ENCODE data around the gene TXNDC11. TPM values are rescaled to one million over a fixed set of nuclear protein-coding genes. Genes with fewer than 3 reads are reported as not detected.

TXNDC11 gene
- total RNA-seq, 1 experiment from 2014 or later: 11.1 TPM

DNA sequence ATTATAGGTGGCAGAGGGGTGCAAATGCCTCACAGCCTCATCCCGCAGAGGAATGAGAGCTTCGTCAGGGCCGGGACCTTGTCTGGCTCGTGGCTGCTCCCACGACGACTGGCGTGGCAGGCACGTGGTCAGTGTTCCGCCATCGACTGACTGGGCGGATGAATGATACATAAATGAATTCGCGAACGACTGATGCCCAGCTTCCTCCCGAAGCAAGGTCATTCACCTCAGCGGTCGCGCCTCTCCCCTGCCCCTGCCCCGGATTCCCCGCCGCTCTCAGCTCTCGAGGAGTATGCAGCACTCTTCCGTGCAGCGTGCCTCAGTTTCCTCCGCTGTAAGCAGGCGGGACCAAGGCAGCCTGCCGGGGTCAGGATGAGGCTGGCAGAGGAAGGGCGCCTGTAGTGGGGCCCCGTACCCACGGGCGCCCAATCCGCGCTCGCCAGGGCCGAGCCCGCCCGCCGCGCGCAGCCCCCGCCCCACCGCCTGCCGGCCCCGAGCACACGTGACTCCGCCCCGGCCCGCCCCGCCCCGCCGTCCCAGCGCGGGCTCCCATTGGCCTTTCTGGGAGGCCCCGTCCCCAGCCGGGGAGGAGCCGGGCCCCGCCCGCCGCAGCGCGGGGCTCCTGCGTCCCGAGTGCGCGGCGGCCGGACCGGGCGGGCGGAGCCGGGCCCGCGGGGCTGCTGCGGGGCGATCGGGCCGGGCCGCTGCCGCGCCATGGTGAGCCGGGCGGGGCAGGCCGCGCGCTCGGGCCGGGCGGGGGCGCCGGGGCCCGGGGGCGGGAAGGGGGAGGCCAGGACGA, 74.6 kb downstream of the TXNDC11 start, which contains the start of gene SNN (continued):
- TF ChIP-seq, protein P1, sequence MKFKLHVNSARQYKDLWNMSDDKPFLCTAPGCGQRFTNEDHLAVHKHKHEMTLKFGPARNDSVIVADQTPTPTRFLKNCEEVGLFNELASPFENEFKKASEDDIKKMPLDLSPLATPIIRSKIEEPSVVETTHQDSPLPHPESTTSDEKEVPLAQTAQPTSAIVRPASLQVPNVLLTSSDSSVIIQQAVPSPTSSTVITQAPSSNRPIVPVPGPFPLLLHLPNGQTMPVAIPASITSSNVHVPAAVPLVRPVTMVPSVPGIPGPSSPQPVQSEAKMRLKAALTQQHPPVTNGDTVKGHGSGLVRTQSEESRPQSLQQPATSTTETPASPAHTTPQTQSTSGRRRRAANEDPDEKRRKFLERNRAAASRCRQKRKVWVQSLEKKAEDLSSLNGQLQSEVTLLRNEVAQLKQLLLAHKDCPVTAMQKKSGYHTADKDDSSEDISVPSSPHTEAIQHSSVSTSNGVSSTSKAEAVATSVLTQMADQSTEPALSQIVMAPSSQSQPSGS (CRISPR knock-in tag; IDR thresholded peaks at IDR 0.05; ENCODE audit: borderline replicate concordance, low read depth): no peak
- TF ChIP-seq MYBL2 (CRISPR knock-in tag; IDR thresholded peaks at IDR 0.05) (peak; percentile 25; the same call in 1 of the 2 replicates), TEAD4 (CRISPR knock-in tag; IDR thresholded peaks at IDR 0.05) (0 out of 2 replicates have a peak, but pooled peaks have one; percentile 21)
- TF ChIP-seq, protein P2, sequence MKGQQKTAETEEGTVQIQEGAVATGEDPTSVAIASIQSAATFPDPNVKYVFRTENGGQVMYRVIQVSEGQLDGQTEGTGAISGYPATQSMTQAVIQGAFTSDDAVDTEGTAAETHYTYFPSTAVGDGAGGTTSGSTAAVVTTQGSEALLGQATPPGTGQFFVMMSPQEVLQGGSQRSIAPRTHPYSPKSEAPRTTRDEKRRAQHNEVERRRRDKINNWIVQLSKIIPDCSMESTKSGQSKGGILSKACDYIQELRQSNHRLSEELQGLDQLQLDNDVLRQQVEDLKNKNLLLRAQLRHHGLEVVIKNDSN (CRISPR knock-in tag; IDR thresholded peaks at IDR 0.05): peak; percentile 23; the same call in 1 of the 2 replicates

DNA sequence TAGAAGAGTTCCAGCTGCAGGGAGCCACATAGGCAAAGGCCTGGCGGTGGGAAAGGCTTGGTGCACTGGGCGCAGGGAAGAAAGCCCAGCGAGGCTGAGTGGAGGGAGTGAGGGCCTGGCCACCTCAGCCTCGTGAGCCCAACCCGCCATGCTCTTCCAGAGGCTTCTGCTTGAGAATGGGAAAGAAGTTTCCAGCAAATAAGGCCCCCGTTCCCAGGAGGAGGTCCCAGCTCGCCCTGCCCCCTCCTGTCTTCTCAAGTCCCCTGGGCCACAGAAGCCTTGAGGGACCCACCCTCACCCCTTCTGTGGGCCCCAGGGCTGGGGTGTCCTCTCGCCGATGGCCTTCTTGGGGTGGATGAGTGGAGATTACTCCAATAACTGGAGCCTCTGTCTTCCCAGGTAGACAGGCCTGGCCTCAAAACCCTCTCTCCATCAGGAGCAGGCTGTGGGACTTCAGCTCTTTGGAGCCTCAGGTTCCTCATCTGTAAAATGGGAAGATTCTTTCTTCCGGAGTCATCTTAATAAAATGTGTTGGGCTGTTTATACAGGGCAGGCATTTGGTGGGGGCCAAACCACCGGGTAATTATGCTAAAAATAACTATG, 75.3 kb downstream of the TXNDC11 start:
- peaks cover 3% of the 10 kb centered on the region; the same call in 1 of the 2 replicates for H3K27me3 Mint-ChIP-seq (ENCODE audit: low read depth)
- CTCF ChIA-PET: interaction anchor here (0.6 to 4.1 kb wide), 11 partner anchors 9 to 280 kb away, joined by 3 to 22 read pairs (median 5); no protein-coding TSS in a partner anchor

More for the DNA sequence above, 75.3 kb downstream of the TXNDC11 start:
- no peak for DNase-seq (ENCODE audit: low spot score)
- H3K4me3 Mint-ChIP-seq: peak overlapping the region; percentile 51
- H3K9me3 Mint-ChIP-seq: no peaks in the 10 kb centered on the region
- TF ChIP-seq, protein P3, sequence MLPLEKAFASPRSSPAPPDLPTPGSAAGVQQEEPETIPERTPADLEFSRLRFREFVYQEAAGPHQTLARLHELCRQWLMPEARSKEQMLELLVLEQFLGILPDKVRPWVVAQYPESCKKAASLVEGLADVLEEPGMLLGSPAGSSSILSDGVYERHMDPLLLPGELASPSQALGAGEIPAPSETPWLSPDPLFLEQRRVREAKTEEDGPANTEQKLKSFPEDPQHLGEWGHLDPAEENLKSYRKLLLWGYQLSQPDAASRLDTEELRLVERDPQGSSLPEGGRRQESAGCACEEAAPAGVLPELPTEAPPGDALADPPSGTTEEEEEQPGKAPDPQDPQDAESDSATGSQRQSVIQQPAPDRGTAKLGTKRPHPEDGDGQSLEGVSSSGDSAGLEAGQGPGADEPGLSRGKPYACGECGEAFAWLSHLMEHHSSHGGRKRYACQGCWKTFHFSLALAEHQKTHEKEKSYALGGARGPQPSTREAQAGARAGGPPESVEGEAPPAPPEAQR (CRISPR knock-in tag; IDR thresholded peaks at IDR 0.05): no peak
- TF ChIP-seq, protein P4, sequence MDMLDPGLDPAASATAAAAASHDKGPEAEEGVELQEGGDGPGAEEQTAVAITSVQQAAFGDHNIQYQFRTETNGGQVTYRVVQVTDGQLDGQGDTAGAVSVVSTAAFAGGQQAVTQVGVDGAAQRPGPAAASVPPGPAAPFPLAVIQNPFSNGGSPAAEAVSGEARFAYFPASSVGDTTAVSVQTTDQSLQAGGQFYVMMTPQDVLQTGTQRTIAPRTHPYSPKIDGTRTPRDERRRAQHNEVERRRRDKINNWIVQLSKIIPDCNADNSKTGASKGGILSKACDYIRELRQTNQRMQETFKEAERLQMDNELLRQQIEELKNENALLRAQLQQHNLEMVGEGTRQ (CRISPR knock-in tag; IDR thresholded peaks at IDR 0.05): no peak
- TF ChIP-seq, protein P5, sequence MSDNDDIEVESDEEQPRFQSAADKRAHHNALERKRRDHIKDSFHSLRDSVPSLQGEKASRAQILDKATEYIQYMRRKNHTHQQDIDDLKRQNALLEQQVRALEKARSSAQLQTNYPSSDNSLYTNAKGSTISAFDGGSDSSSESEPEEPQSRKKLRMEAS (CRISPR knock-in tag; IDR thresholded peaks at IDR 0.05): no peak
- TF ChIP-seq RELA (CRISPR knock-in tag; IDR thresholded peaks at IDR 0.05; ENCODE audit: borderline replicate concordance) (no peak), TEAD4 (CRISPR knock-in tag; IDR thresholded peaks at IDR 0.05) (no peak), GABPB1 (CRISPR knock-in tag; IDR thresholded peaks at IDR 0.05) (no peak), EMX1 (CRISPR knock-in tag; IDR thresholded peaks at IDR 0.05) (no peak), CBFB (CRISPR knock-in tag; IDR thresholded peaks at IDR 0.05; ENCODE audit: low read depth) (no peak), ZNF396 (CRISPR knock-in tag; IDR thresholded peaks at IDR 0.05; ENCODE audit: borderline replicate concordance) (no peak), NFATC4 (CRISPR knock-in tag; IDR thresholded peaks at IDR 0.05) (no peak), ZNF219 (CRISPR knock-in tag; IDR thresholded peaks at IDR 0.05; ENCODE audit: borderline replicate concordance) (no peak), NR1H2 (CRISPR knock-in tag; IDR thresholded peaks at IDR 0.05) (no peak)
- TF ChIP-seq, protein P6, sequence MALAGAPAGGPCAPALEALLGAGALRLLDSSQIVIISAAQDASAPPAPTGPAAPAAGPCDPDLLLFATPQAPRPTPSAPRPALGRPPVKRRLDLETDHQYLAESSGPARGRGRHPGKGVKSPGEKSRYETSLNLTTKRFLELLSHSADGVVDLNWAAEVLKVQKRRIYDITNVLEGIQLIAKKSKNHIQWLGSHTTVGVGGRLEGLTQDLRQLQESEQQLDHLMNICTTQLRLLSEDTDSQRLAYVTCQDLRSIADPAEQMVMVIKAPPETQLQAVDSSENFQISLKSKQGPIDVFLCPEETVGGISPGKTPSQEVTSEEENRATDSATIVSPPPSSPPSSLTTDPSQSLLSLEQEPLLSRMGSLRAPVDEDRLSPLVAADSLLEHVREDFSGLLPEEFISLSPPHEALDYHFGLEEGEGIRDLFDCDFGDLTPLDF (CRISPR knock-in tag; IDR thresholded peaks at IDR 0.05): no peak
- TF ChIP-seq, protein P7, sequence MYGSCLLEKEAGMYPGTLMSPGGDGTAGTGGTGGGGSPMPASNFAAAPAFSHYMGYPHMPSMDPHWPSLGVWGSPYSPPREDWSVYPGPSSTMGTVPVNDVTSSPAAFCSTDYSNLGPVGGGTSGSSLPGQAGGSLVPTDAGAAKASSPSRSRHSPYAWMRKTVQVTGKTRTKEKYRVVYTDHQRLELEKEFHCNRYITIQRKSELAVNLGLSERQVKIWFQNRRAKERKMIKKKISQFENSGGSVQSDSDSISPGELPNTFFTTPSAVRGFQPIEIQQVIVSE (CRISPR knock-in tag; IDR thresholded peaks at IDR 0.05; ENCODE audit: borderline replicate concordance): no peak
- peaks cover 60% of the 10 kb centered on the region for H3K4me1 Mint-ChIP-seq
- no peak for ATAC-seq
- POLR2A ChIA-PET: interaction anchor here (1.2 to 1.6 kb wide), 3 partner anchors 8 to 32 kb away, joined by 3 to 8 read pairs (median 4); no protein-coding TSS in a partner anchor
- H3K36me3 Mint-ChIP-seq: no peaks in the 10 kb centered on the region
- no peak overlapping the region for H3K27ac Mint-ChIP-seq
